OCI-LY1 (cell line): ENCODE results near the gene ATXN1.

Experiments
- EZH2 ChIP-seq: fragments of 200-600 bp; sonication (generic), shearing (Covaris generic); IDR thresholded peaks from 2 replicates; pipeline ENCODE4 v1.8.0; 2017; ENCODE audit warnings: borderline replicate concordance, mixed run types, mild to moderate bottlenecking, antibody characterized with exemption, low read length, moderate library complexity, mixed read lengths
- TF ChIP-seq, protein P1 (sequence below): fragments of 200-600 bp; sonication (generic), shearing (Covaris generic); IDR thresholded peaks from 2 replicates; pipeline ENCODE4 v1.5.1; 2017; ENCODE audit warnings: mild to moderate bottlenecking, antibody characterized with exemption, low read length, moderate library complexity, mixed read lengths

DNA sequence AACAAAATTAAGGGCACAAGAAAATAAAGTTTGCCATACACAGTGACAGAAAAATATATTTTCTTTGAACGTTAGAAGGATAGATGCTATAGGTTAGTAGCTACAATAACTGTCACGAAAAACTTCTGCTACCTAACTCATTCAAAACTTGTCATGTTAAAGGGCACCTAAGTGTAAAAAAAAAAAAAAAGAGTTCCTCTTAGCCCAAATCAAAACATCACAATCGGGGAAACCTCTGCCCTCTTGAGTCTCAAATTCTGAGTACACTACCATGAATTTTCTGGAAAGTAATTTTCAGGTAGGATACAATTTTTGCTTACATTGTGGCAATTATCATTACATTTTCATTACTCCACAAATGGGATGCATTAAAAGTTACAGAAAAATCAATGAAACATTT, 5.7 kb downstream of the ATXN1 start:
- TF ChIP-seq EZH2, result no peak
- TF ChIP-seq, protein P1, sequence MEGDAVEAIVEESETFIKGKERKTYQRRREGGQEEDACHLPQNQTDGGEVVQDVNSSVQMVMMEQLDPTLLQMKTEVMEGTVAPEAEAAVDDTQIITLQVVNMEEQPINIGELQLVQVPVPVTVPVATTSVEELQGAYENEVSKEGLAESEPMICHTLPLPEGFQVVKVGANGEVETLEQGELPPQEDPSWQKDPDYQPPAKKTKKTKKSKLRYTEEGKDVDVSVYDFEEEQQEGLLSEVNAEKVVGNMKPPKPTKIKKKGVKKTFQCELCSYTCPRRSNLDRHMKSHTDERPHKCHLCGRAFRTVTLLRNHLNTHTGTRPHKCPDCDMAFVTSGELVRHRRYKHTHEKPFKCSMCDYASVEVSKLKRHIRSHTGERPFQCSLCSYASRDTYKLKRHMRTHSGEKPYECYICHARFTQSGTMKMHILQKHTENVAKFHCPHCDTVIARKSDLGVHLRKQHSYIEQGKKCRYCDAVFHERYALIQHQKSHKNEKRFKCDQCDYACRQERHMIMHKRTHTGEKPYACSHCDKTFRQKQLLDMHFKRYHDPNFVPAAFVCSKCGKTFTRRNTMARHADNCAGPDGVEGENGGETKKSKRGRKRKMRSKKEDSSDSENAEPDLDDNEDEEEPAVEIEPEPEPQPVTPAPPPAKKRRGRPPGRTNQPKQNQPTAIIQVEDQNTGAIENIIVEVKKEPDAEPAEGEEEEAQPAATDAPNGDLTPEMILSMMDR, result no peak
